HG02970 (cell line): ENCODE measurements around the gene EIF6.
"Not testable (repeated sequence)": the region's sequence is repeated elsewhere in the genome, so short reads cannot be mapped to it uniquely, and the experiment has no call there.

Source experiments
- ATAC-seq: cut with Tn5 transposase; IDR thresholded peaks from one replicate; pipeline ENCODE4 v1.9.1; 2021; ENCODE audit warnings: mild to moderate bottlenecking, moderate library complexity, moderate number of reproducible peaks; ENCODE audit not compliant: unreplicated experiment, low FRiP score

EIF6 gene

GRCh38 chr20:35263532-35264341, 20.8 kb downstream of the EIF6 start:
- no peak for ATAC-seq

GRCh38 chr20:35262731-35263531, 21.6 kb downstream of the EIF6 start:
- ATAC-seq = not testable (repeated sequence)

- ATAC-seq = not testable (repeated sequence)
These were observed 22.3 kb downstream of the EIF6 start for GRCh38 chr20:35262321-35262720.

- no peak for ATAC-seq
These were observed 24.1 kb downstream of the EIF6 start for GRCh38 chr20:35260426-35260825.

- no peak for ATAC-seq
These were observed 27.2 kb downstream of the EIF6 start for GRCh38 chr20:35257175-35257909.

GRCh38 chr20:35254448-35254999, 30.0 kb downstream of the EIF6 start:
- ATAC-seq = no peak

GRCh38 chr20:35253010-35253409, 31.6 kb downstream of the EIF6 start:
- ATAC-seq = no peak

- not testable (repeated sequence) for ATAC-seq
These were observed 32.0 kb downstream of the EIF6 start for GRCh38 chr20:35252598-35252997.

GRCh38 chr20:35252037-35252461, 32.5 kb downstream of the EIF6 start:
- no peak for ATAC-seq

GRCh38 chr20:35251613-35251940, 33.0 kb downstream of the EIF6 start:
- ATAC-seq = no peak

- no peak for ATAC-seq
These were observed 35.7 kb downstream of the EIF6 start for GRCh38 chr20:35248641-35249475.

GRCh38 chr20:35246723-35247122, 37.8 kb downstream of the EIF6 start:
- ATAC-seq = no peak

GRCh38 chr20:35243986-35244385, 40.6 kb downstream of the EIF6 start:
- no peak for ATAC-seq

GRCh38 chr20:35243317-35243716, 41.3 kb downstream of the EIF6 start:
- no peak for ATAC-seq

- no peak for ATAC-seq
These were observed 43.7 kb downstream of the EIF6 start for GRCh38 chr20:35240811-35241293.

- ATAC-seq = no peak
These were observed 44.3 kb downstream of the EIF6 start for GRCh38 chr20:35240083-35240810.

GRCh38 chr20:35238735-35239134, 45.8 kb downstream of the EIF6 start:
- ATAC-seq = no peak

GRCh38 chr20:35238170-35238569, 46.4 kb downstream of the EIF6 start:
- no peak for ATAC-seq

GRCh38 chr20:35237486-35237885, 47.1 kb downstream of the EIF6 start:
- ATAC-seq = no peak
